ENCODE data around the gene ASPG.

DNA sequence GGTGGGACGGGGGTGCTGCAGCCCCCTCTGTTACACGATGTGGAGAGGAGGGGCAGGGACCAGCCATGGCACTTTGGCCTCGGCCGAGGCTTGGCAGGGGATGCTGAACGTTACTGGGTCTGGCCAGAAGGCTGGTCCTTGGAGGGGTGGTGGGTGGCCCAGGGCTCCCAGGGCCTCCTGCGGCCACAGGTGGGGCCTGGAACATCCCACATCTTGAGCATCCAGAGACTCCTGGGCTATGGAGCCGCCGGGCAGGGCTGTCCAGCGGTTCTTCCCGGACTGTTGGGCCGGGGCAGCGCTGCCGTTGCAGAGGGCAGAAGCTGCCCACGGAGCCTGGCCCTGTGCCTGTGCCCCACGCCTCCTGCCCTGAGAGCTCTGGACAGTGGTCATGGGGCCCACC lies 68.7 kb downstream of the ASPG start:
- no peak for TF ChIP-seq POLR2A (IDR thresholded peaks at IDR 0.05; ENCODE audit: low read depth, low read length)
- TF ChIP-seq TAF1 (IDR thresholded peaks at IDR 0.05; ENCODE audit: borderline replicate concordance, low read depth, low read length): no peak
- TF ChIP-seq POLR2AphosphoS5 (IDR thresholded peaks at IDR 0.05; ENCODE audit: low read depth, low read length): no peak
